ENCODE results near the gene TBX1.

- TF ChIP-seq POLR2A (IDR thresholded peaks at IDR 0.05; ENCODE audit: low read depth), result no peak
- TF ChIP-seq CTCF (IDR thresholded peaks at IDR 0.05), result no peak
- no peak for TF ChIP-seq EP300 (IDR thresholded peaks at IDR 0.05)
Observed at GRCh38 chr22:19745155-19746101, 15.2 kb upstream of the TBX1 start.
